Fibroblast of peridontal ligament (primary cell): Measurements from ENCODE around the gene CD55.
"Not testable (repeated sequence)": the region's sequence is repeated elsewhere in the genome, so short reads cannot be mapped to it uniquely, and the experiment has no call there.

Experiments
- DNase-seq: peaks from one replicate; pipeline ENCODE4 v3.0.0-alpha.2; 2010; ENCODE audit errors: extremely low read depth

Gene CD55

DNA sequence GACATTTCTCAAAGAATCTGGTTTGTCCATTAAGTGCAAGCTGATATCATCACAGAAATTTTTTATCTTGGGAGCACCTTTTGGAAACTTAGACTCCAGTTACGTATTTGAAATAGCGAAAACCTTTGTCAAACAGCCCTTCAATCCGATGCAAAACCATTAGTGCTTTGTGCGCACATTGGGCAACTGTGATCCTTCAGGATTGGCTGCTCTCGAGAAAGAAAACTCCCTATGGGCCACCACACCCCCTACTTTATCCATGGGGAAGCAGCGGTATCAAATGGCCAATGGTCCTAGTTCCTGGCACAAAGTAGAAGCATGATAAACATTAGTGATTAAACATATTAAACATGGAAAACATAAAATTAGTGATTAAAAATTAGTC lies 16.0 kb upstream of the CD55 start:
- DNase-seq = no peak

GRCh38 chr1:207306023-207306422 lies 15.5 kb upstream of the CD55 start:
- DNase-seq = no peak

GRCh38 chr1:207306603-207307002 lies 14.9 kb upstream of the CD55 start:
- DNase-seq = no peak

DNA sequence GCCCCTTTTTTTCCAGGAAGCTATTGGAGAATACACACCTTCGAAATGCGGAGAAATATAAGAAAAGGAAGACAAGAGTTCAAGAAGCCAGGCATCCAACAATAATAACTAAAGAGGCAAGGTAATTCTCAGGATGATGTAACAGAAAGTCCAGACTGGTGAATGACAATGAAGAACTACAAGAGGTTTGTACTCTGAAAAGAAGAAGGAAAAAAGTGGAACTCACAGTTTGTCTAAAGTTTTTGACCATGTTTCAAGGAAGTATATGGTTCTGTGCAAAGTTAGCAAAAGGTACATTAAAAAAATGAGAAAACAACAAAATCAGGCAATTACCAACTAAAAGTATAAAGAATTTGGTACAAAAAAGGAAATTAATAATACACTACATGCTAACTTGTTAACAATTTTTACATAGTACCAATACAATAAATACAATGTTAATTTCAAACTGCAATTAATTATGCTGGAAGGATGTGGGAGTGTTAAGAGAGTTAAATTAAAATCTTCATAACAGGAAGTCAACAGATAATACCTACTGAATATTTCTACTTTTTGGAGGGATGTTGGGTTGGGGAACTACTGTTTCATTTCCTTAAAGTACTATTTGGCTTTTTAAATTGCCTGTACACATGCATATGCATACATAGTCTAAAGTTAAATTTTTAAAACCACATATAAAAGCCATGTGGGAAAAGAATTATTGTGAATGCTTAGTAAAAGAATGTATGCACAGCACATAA lies 12.9 kb upstream of the CD55 start:
- no peak for DNase-seq

- peak; percentile 35 for DNase-seq
These were observed 11.7 kb upstream of the CD55 start for GRCh38 chr1:207309745-207310273.

DNA sequence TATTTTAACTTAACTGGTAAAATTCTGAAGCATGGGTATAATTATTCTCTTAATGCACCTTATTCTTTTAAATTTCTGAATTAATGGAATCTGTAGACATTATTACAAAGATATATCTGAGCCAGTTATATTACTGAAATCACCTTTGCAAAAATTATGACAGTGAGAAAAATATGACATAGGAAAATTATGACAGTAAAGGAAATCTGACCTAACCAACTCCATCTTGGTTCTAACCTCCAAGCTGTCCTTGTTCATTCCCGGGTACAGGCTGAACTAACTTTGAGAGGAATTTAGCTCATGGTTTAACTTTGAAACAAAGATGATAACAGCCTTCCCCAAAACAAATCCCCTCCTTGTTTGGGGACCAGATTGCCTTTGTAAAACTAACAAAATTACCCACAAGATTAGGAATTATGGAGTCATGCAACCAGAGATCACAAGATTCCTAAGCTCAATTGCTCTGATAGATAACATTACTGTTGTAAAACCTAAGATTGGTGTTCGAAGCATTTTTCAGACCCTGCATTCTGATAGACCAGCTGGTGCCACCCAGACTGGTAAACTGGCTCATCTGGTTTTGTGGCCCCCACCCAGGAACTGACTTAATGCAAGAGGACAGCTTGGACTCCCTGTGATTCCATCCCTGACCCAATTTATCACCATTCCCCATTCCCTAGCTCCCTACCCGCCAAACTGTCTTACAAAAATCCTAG lies 9.4 kb upstream of the CD55 start:
- peak; percentile 3 for DNase-seq

GRCh38 chr1:207312604-207312920 lies 8.9 kb upstream of the CD55 start:
- peak; percentile 84 for DNase-seq

GRCh38 chr1:207313131-207313530 lies 8.3 kb upstream of the CD55 start:
- DNase-seq = peak; percentile 44

- peak; percentile 72 for DNase-seq
These were observed 6.7 kb upstream of the CD55 start for GRCh38 chr1:207314816-207315215.

DNA sequence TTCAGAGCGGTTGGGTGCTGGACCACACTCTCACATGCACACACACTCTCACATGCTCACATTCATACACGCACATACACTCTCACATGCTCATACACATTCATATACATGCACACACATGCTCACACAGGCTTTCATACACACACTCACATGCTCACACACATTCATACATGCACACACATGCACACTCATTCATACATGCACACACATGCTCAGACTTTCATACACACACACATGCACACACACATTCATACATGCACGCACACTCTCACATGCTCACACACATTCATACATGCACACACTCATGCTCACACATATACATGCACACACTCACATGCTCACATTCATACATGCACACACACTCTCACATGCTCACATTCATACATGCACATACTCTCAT lies 6.0 kb upstream of the CD55 start:
- DNase-seq = no peak

- no peak for DNase-seq
These were observed 5.3 kb upstream of the CD55 start for GRCh38 chr1:207316141-207316540.

DNA sequence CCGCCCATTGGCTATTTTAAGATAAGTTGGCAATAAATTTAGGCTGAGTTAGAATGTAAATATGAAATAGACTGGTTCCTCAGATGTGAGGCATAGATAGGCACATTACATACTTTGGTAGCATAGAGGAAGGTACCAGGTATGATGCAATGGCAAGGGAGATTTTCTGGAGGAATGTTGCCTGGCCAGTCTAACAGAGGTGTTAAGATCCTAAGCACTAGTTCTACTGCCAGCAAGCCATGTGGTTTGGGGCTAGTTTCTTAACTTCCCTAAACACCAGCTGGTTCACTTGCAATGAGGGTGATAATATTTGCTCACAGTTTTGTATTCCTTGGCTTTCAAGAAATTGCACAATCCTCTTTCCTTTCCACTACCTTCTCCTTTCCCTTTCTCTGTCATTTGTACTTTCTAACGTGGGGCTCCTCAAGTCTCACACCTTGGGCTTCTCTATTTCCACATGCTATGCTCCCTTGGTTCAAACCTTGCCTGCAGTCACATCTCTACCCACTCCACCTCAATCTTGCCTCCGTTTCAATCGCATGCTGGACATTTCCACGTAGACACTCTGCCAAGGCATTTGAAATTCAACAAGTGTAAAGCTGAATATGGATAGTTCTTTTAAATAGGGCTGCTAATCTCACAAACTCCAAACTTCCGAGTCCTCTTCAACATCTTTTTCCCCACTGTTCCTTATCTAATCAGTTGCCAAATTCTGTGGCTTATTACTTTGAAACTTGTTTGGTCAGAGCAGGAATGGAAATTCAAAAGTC lies 4.7 kb upstream of the CD55 start:
- no peak for DNase-seq

- no peak for DNase-seq
These were observed 3.9 kb upstream of the CD55 start for GRCh38 chr1:207317561-207317960.

GRCh38 chr1:207318072-207318619 lies 3.3 kb upstream of the CD55 start:
- no peak for DNase-seq

DNA sequence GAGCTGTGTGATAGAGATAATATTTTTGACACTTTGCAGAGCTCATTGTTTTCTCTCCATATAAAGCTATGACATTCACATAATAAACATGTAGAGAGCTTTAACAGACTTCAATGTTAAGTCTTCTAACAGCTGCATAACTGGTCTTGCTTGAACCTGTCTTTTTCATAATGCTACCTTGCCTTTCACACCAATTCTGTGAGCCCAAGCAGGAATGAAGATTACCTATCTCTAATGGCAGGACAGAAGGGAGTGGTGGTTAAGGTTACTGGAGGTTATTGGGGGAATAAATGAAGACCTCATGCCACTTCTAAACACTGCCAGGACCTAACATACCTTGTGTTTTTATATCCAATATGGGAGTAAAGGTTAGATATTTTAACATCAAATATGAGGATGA lies 2.3 kb upstream of the CD55 start:
- no peak for DNase-seq

DNA sequence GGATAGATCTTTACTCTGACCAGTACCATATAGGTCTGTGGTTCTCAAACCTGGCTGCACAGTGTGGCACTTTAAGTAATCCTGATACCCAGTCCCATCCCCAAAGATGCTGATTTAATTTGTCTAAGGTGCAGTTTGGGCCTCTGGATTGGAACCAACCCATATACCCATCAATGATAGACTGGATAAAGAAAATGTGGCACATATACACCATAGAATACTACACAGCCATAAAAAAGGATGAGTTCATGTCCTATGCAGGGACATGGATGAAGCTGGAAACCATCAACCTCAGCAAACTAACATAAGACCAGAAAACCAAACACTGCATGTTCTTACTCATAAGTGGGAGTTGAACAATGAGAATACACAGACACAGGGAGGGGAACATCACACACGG lies 1.4 kb upstream of the CD55 start:
- DNase-seq = not testable (repeated sequence)

GRCh38 chr1:207321790-207322645 lies 540 bp downstream of the CD55 start:
- peak; percentile 40 for DNase-seq

GRCh38 chr1:207323425-207324225 lies 2.1 kb downstream of the CD55 start:
- no peak for DNase-seq

- DNase-seq = peak; percentile 77
These were observed 6.5 kb downstream of the CD55 start for GRCh38 chr1:207328004-207328403.

- no peak for DNase-seq
These were observed 7.5 kb downstream of the CD55 start for GRCh38 chr1:207328908-207329440.
